ENCODE data around the gene RMDN3.
A peak's percentile ranks its signal among the peaks of the same experiment; 100 is the strongest.

Gene RMDN3

GRCh38 chr15:40754883-40755811 is at the start of gene RMDN3:
TSS of gene RMDN3 (minus strand) at chr15:40755254. CDS start at chr15:40754783, 471 bp downstream.
- DNase-seq (ENCODE audit: low read depth) = peak; percentile 83

- no peak for DNase-seq (ENCODE audit: low read depth)
Measured at GRCh38 chr15:40803688-40804087, 48.6 kb upstream of the RMDN3 start.

GRCh38 chr15:40803076-40803475 is 48.0 kb upstream of the RMDN3 start:
- no peak for DNase-seq (ENCODE audit: low read depth)

- no peak for DNase-seq (ENCODE audit: low read depth)
Measured at GRCh38 chr15:40799523-40799922, 44.5 kb upstream of the RMDN3 start.

- DNase-seq (ENCODE audit: low read depth) = no peak
Measured at GRCh38 chr15:40796512-40796911, 41.5 kb upstream of the RMDN3 start.

- DNase-seq (ENCODE audit: low read depth) = no peak
Measured at GRCh38 chr15:40796041-40796440, 41.0 kb upstream of the RMDN3 start.

- peak; percentile 81 for DNase-seq (ENCODE audit: low read depth)
Measured at GRCh38 chr15:40793216-40793989, 38.3 kb upstream of the RMDN3 start.

GRCh38 chr15:40792394-40792793 is 37.3 kb upstream of the RMDN3 start:
- no peak for DNase-seq (ENCODE audit: low read depth)

- no peak for DNase-seq (ENCODE audit: low read depth)
Measured at GRCh38 chr15:40790718-40791117, 35.7 kb upstream of the RMDN3 start.

- DNase-seq (ENCODE audit: low read depth) = no peak
Measured at GRCh38 chr15:40789999-40790398, 34.9 kb upstream of the RMDN3 start.

GRCh38 chr15:40789119-40789518 is 34.1 kb upstream of the RMDN3 start:
- DNase-seq (ENCODE audit: low read depth) = no peak

- no peak for DNase-seq (ENCODE audit: low read depth)
Measured at GRCh38 chr15:40787991-40788390, 32.9 kb upstream of the RMDN3 start.

GRCh38 chr15:40787344-40787841 is 32.3 kb upstream of the RMDN3 start:
- peak; percentile 77 for DNase-seq (ENCODE audit: low read depth)

GRCh38 chr15:40785814-40786213 is 30.8 kb upstream of the RMDN3 start:
- DNase-seq (ENCODE audit: low read depth) = no peak

GRCh38 chr15:40785164-40785563 is 30.1 kb upstream of the RMDN3 start:
- no peak for DNase-seq (ENCODE audit: low read depth)

GRCh38 chr15:40782609-40783227 is 27.7 kb upstream of the RMDN3 start:
- no peak for DNase-seq (ENCODE audit: low read depth)

GRCh38 chr15:40776537-40777141 is 21.6 kb upstream of the RMDN3 start:
- DNase-seq (ENCODE audit: low read depth) = peak; percentile 77

- no peak for DNase-seq (ENCODE audit: low read depth)
Measured at GRCh38 chr15:40775740-40776536, 20.9 kb upstream of the RMDN3 start.

GRCh38 chr15:40775007-40775406 is 20.0 kb upstream of the RMDN3 start:
- DNase-seq (ENCODE audit: low read depth) = no peak

- no peak for DNase-seq (ENCODE audit: low read depth)
Measured at GRCh38 chr15:40773902-40774301, 18.8 kb upstream of the RMDN3 start.

- no peak for DNase-seq (ENCODE audit: low read depth)
Measured at GRCh38 chr15:40773496-40773895, 18.4 kb upstream of the RMDN3 start.
